ENCODE results near the gene TBC1D14. TPM values are rescaled to one million over a fixed set of nuclear protein-coding genes. Genes with fewer than 3 reads are reported as not detected.
A peak's percentile ranks its signal among the peaks of the same experiment; 100 is the strongest.

Gene TBC1D14
- total and polyA plus RNA-seq, 2 experiments from 2014 or later: 33.6 to 50.8 TPM

DNA sequence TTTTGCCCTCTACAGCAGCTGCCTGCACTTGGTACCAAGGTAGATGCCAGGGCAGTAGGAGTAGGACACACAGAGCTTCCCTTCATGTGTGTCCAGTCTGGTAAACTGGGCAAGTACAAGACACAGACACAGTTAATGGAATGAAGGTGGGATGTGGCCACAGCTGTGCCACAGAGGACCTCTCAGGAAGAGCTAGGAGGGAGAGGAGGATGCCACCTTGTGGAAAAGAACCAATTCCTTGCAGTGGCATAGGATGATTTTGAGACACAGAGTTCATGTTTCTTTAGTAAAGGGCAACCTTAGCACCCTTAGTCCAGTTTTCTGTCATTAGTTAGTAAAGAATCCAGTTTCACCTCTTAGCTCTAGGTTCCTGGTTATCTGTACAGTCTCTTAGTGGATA is 36.3 kb upstream of the TBC1D14 start:
- DNase-seq (ENCODE audit: low spot score): no peak
- H3K4me3 ChIP-seq: no peak overlapping the region
- H2AFZ ChIP-seq: no peak overlapping the region
- H3K4me2 ChIP-seq: no peak overlapping the region
- peaks cover 5% of the 10 kb centered on the region for H3K79me2 ChIP-seq
- no peak overlapping the region for H3K27ac ChIP-seq
- TF ChIP-seq EZH2 (IDR thresholded peaks at IDR 0.05; ENCODE audit: borderline replicate concordance): no peak
- TF ChIP-seq, protein P1, sequence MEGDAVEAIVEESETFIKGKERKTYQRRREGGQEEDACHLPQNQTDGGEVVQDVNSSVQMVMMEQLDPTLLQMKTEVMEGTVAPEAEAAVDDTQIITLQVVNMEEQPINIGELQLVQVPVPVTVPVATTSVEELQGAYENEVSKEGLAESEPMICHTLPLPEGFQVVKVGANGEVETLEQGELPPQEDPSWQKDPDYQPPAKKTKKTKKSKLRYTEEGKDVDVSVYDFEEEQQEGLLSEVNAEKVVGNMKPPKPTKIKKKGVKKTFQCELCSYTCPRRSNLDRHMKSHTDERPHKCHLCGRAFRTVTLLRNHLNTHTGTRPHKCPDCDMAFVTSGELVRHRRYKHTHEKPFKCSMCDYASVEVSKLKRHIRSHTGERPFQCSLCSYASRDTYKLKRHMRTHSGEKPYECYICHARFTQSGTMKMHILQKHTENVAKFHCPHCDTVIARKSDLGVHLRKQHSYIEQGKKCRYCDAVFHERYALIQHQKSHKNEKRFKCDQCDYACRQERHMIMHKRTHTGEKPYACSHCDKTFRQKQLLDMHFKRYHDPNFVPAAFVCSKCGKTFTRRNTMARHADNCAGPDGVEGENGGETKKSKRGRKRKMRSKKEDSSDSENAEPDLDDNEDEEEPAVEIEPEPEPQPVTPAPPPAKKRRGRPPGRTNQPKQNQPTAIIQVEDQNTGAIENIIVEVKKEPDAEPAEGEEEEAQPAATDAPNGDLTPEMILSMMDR (IDR thresholded peaks at IDR 0.05; ENCODE audit: poor library complexity): no peak
- TF ChIP-seq EZH2phosphoT487 (IDR thresholded peaks at IDR 0.05; ENCODE audit: low read depth, severe bottlenecking, unreplicated experiment): no peak
- H3K9me3 ChIP-seq (ENCODE audit: low read depth): no peaks in the 10 kb centered on the region
- H3K36me3 ChIP-seq (replicated peaks; ENCODE audit: insufficient read depth, low read depth): no peaks in the 10 kb centered on the region
- no peaks in the 10 kb centered on the region for H3K4me1 ChIP-seq (ENCODE audit: insufficient read depth)
- H3K9me2 ChIP-seq (replicated peaks; ENCODE audit: insufficient read depth): no peaks in the 10 kb centered on the region
- peaks cover 5% of the 10 kb centered on the region for H4K20me1 ChIP-seq (ENCODE audit: insufficient read depth, poor library complexity, severe bottlenecking)
- no peaks in the 10 kb centered on the region for H3K27me3 ChIP-seq

DNA sequence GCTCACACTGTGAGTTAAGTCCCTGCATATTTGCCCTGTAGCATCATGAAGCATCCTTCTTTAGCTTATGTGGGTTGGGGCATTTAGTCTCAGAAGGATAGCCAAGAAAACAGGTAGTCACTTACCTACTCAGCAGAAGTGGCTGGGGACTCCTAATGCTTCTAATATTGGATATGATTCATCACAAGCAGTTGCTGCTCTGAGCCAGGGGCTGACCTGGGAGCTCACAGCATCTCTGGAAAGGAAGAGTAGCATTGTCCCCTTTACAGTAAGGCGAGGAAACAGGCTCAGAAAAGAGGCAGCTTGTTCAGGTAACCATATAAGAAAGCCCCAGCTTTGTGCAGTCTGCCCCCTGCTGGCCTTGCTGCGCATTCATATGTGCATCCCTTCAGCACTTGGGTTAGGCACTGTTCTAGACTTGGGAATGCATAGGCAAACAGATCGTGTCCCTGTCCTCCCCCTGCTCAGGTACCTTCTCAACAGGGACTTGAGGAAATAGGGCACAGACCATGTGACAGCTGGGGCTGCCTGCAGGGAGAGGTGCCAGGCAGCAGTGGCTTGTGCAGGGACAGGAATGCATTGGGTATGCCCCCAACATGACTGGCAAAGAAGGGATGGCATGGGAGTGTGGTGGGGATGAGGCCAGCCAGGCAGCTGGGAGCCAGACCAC is 35.7 kb upstream of the TBC1D14 start:
- Histone ChIP-seq H3K4me3 (no peak overlapping the region), H3K27ac (no peak overlapping the region), H3K4me2 (no peak overlapping the region), H3K79me2 (peaks cover 2% of the 10 kb centered on the region), H3K9me3 (ENCODE audit: low read depth) (no peaks in the 10 kb centered on the region), H2AFZ (no peak overlapping the region), H3K36me3 (replicated peaks; ENCODE audit: insufficient read depth, low read depth) (no peaks in the 10 kb centered on the region), H3K27me3 (no peaks in the 10 kb centered on the region), H3K9me2 (replicated peaks; ENCODE audit: insufficient read depth) (no peaks in the 10 kb centered on the region), H4K20me1 (ENCODE audit: insufficient read depth, poor library complexity, severe bottlenecking) (peaks cover 5% of the 10 kb centered on the region), H3K4me1 (ENCODE audit: insufficient read depth) (no peaks in the 10 kb centered on the region)
- TF ChIP-seq EZH2 (IDR thresholded peaks at IDR 0.05; ENCODE audit: borderline replicate concordance): no peak
- TF ChIP-seq, protein P1 (IDR thresholded peaks at IDR 0.05; ENCODE audit: poor library complexity): peak; percentile 69
- DNase-seq (ENCODE audit: low spot score): peak; percentile 85
- 70% methylated on average over 3 of the region's 3 CpGs for WGBS (ENCODE audit: low lambda C conversion rate, missing lambda C conversion rate)

GRCh38 chr4:6874981-6875380 is 34.6 kb upstream of the TBC1D14 start:
- H2AFZ ChIP-seq: no peak overlapping the region
- H3K9me3 ChIP-seq (ENCODE audit: low read depth): no peaks in the 10 kb centered on the region
- no peak overlapping the region for H3K4me2 ChIP-seq
- no peak overlapping the region for H3K27ac ChIP-seq
- no peaks in the 10 kb centered on the region for H3K36me3 ChIP-seq (replicated peaks; ENCODE audit: insufficient read depth, low read depth)
- no peak overlapping the region for H3K4me3 ChIP-seq
- no peaks in the 10 kb centered on the region for H4K20me1 ChIP-seq (ENCODE audit: insufficient read depth, poor library complexity, severe bottlenecking)
- peaks cover 2% of the 10 kb centered on the region for H3K79me2 ChIP-seq
- 100% methylated on average over 4 of the region's 4 CpGs for WGBS (ENCODE audit: low lambda C conversion rate, missing lambda C conversion rate)
- no peaks in the 10 kb centered on the region for H3K27me3 ChIP-seq
- H3K9me2 ChIP-seq (replicated peaks; ENCODE audit: insufficient read depth): no peaks in the 10 kb centered on the region
- TF ChIP-seq, protein P1 (IDR thresholded peaks at IDR 0.05; ENCODE audit: poor library complexity): no peak
- TF ChIP-seq EZH2phosphoT487 (IDR thresholded peaks at IDR 0.05; ENCODE audit: low read depth, severe bottlenecking, unreplicated experiment) (no peak), EZH2 (IDR thresholded peaks at IDR 0.05; ENCODE audit: borderline replicate concordance) (no peak)
- H3K4me1 ChIP-seq (ENCODE audit: insufficient read depth): no peaks in the 10 kb centered on the region
- no peak for DNase-seq (ENCODE audit: low spot score)
